NCI-H1092 (cell line): ENCODE results near the gene CCPG1.

Experiments used
- DNase-seq: peaks from one replicate; lab custom pipeline; 2025; lab: John Stamatoyannopoulos, UW

The CCPG1 gene

DNA sequence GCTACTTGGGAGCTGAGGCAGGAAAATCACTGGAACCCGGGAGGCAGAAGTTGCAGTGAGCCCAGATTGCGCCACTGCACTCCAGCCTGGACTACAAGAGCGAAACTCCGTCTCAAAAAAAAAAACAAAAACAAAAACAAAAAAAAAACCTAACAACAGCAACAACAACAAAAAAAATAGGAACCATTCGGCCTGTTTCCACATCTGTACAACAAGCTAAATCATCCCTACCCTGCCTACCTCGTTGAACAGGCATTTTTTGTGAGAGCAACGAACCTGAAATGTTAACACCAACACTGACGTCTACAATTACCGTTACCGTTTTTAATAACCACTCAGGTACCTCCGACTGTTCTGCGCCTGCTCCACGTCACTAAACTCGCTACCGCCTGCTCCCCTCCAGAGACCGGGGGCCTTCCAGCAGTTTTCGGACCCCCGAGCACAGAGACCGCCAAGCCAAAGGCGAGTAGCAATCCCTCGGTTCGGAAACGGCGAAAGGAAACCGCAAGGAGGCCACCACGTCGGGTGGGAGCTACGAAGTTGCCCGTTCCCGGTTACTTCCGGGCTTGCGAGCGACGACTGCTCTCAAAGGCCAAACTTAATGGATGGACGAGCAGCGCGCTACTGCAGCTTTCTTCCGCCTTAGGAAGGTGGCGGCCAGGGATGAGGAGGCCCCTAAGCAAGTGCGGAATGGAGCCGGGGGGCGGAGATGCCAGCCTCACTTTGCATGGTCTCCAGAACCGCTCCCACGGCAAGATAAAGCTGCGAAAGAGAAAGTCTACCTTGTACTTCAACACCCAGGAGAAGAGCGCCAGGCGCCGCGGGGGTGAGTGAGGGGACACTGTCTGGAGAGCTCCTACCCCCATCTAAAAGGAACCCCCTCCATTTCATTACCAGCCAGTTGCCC lies 89.3 kb downstream of the CCPG1 start, which contains the start of the genes PIGB and PIGBOS1:
Gene PIGB, plus strand, starts transcription at position 635 of the 907 bp plus-strand sequence. Its CDS starts 29 bp downstream, at position 664.
Gene PIGBOS1, minus strand, starts transcription at position 536 of the 907 bp plus-strand sequence. CDS start 1,331 bp downstream, outside the sequence.
- peak; percentile 41 for DNase-seq
